Fibroblast of pulmonary artery (primary cell): ENCODE measurements around the gene SRF.
"Not testable (repeated sequence)": the region's sequence is repeated elsewhere in the genome, so short reads cannot be mapped to it uniquely, and the experiment has no call there.

Source experiments
- DNase-seq: peaks from one replicate; pipeline ENCODE4 v3.0.0-alpha.2; 2010; ENCODE audit warnings: low read depth
- H3K4me3 ChIP-seq: replicated peaks from 2 replicates; pipeline ENCODE4 v1.5.1; 2011; ENCODE audit warnings: low read depth, mild to moderate bottlenecking, control low read depth, low read length, moderate library complexity
- CTCF ChIP-seq: IDR thresholded peaks from 2 replicates; pipeline ENCODE4 v1.5.1; 2011; ENCODE audit warnings: mild to moderate bottlenecking, control low read depth, low read length, inconsistent platforms; ENCODE audit errors: missing control alignments

SRF gene

GRCh38 chr6:43127180-43127579 lies 43.9 kb upstream of the SRF start:
- no peak overlapping the region for H3K4me3 ChIP-seq
- DNase-seq, result no peak
- no peak for TF ChIP-seq CTCF

GRCh38 chr6:43127877-43128276 lies 43.2 kb upstream of the SRF start:
- DNase-seq, result peak; percentile 63
- H3K4me3 ChIP-seq, result no peak overlapping the region
- no peak for TF ChIP-seq CTCF

GRCh38 chr6:43128926-43129325 lies 42.1 kb upstream of the SRF start:
- TF ChIP-seq CTCF, result no peak
- no peak overlapping the region for H3K4me3 ChIP-seq
- no peak for DNase-seq

GRCh38 chr6:43129434-43130194 lies 41.5 kb upstream of the SRF start:
- TF ChIP-seq CTCF, result peak; percentile 83
- no peak overlapping the region for H3K4me3 ChIP-seq
- DNase-seq, result peak; percentile 58

- TF ChIP-seq CTCF, result no peak
- H3K4me3 ChIP-seq, result no peak overlapping the region
- DNase-seq, result no peak
These were observed 40.6 kb upstream of the SRF start for GRCh38 chr6:43130429-43130828.

GRCh38 chr6:43131379-43131778 lies 39.7 kb upstream of the SRF start:
- H3K4me3 ChIP-seq, result not testable (repeated sequence)

GRCh38 chr6:43138267-43138666 lies 32.8 kb upstream of the SRF start:
- DNase-seq, result no peak
- no peak overlapping the region for H3K4me3 ChIP-seq
- no peak for TF ChIP-seq CTCF

More at GRCh38 chr6:43131379-43131778, 39.7 kb upstream of the SRF start:
- not testable (repeated sequence) for DNase-seq

- not testable (repeated sequence) for H3K4me3 ChIP-seq, DNase-seq
These were observed 31.1 kb upstream of the SRF start for GRCh38 chr6:43139973-43140372.
